Right ventricle myocardium inferior (tissue), 1 donor: Measurements from ENCODE around the gene PER1. TPM values are rescaled to one million over a fixed set of nuclear protein-coding genes. Genes with fewer than 3 reads are reported as not detected.

Experiments used
- ATAC-seq: fragments of 200-7000 bp; cut with Tn5 transposase; one replicate; pipeline ENCODE4 v1.9.1; 2020; ENCODE audit warnings: mild to moderate bottlenecking, moderate library complexity
- DNase-seq: peaks from one replicate; pipeline ENCODE4 v3.0.0; 2021; ENCODE audit errors: missing footprints
- intact Hi-C: fragments of 100-400 bp; cut with DNase I; formaldehyde crosslinking; loops from one replicate; pipeline ENCODE4 v1.11.0; 2022
- total RNA-seq: library from RNA; stranded (reverse); fragmentation: NEBNext Ultra II Directional; extraction: Animal tissue kit (Norgen Biotek cat#: 25700); gene quantifications from one replicate; pipeline ENCODE4 v1.2.1, GENCODE V29; 2021
- donor health status: DM: no; HTN: yes; CAD: no; lungs with severe emphysema.

PER1 gene
- total RNA-seq, 1 donor from 2014 or later = 124 TPM

DNA sequence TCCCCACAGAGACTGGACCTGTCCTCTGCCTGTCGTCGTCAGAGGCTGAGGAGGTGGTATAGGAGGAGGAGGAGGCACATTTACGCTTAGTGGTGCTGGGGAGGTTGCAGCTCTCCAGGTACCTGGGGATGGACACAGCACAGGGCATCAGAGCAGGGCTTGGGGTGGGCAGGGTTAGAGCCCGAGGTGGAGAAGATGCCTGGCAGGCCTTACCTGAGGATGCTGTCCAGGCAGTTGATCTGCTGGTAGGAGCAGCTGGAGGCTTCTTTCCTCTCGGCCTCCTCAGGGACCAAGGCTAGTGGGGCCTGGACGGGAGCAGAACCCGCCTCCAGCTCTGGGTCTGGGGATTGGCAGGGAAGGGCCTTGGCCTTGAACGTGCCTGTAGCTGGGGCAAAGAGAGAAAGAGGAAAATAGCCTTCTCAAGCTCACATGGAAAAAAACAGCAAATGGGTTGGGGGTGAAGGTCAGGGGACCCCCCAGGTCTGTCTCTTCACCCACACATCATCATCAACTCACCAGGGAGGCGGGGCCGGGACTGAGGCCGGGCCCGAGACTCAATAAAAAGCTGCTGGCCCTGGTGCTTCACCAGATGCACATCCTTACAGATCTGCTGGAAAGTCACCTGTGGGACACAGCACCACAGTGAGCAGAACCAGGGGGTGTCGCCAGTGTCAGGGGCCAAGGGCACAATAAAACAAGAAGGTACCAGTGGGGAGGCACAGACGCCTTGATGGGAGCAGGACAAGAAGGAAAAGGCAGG lies 5.6 kb downstream of the PER1 start:
- ATAC-seq (no peak), DNase-seq (no peak)
- intact Hi-C loops = no loop called here

- intact Hi-C loops = no loop called here
- ATAC-seq (no peak), DNase-seq (no peak)
Observed at GRCh38 chr17:8145811-8146210, 6.4 kb downstream of the PER1 start.

DNA sequence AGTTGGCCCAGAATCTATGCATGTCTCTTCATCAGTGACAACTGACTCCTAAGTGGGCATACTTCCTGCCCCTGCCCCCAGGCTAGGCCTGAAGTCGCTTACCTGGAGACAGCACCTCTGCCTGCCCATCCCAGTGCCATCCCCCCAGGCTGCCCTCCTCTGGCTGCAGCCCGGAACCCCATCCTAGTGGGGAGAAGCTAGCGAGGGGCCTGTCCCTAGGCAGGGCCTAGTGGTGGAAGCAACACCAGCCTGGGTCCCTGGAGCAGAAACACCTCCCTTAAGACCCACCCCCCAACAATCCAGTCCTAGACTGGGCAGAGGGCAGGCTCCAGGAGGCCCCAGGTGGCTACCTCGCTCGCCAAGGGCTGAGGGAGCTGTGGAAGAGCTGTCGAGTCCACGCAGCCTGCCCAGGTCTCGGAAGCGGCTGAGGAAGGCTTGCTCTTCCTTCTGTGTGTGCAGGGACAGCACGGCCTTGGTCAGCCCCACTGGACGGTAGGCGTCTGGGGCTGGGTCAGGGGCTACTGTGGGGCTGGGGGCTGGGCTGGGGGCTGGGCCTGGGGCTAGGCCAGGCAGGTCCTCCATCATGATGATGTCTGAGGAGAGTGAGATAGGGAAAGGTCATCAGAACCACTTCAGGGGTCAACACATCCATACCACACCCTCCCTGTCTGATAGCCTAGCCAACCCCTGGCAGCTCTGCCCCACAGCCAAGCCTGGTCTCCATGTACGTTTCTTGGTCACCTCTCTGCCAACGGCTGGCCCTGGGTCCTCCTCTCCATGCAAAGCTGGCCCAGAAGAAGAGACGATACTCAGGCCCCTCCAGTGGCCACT lies 7.6 kb downstream of the PER1 start:
- intact Hi-C loops = no loop called here
- no peak for ATAC-seq
- no peak for DNase-seq

DNA sequence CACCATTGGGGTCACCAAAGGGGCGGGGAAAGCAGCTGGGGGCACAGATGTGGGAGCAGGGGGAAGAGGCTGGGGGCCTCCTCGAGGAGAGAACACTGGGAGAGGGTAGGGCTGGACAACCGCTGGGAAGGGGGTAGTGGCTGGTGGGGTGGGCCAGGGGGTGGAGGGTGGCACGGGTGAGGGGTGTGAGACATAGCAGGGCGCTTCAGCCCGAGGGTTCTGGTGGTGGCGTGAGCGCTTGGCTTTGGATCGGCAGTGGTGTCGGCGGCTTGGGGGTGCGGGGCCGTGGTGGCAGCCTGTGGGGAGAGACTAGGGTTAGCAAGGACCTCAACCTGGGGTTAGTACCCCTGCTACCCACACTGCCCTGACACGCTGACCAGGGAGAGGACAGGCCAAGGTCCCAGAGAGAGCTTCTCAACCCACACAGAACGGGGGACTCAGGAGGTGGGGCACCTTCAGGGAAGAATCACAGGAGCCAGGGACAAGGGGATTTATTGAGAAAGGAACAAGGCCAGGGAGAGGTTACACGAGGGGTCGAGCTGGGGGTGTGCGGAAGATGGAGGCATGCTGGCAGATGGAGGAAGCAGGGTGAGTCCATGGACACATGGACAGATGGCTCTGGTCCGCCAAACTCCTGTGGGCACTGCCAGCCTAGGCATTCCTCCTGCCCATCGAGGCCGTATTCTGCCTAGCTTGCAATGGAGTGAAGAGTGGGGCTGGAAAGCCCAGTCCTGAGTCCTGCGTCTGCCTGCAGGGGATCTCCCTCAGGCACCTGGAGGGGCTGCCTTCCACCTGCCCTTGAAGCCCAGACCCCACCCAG lies 8.4 kb downstream of the PER1 start:
- ATAC-seq = no peak
- intact Hi-C loops = no loop called here
- DNase-seq = no peak

GRCh38 chr17:8142887-8143580 lies 9.2 kb downstream of the PER1 start:
- no peak for DNase-seq
- intact Hi-C loops = no loop called here
- no peak for ATAC-seq

DNA sequence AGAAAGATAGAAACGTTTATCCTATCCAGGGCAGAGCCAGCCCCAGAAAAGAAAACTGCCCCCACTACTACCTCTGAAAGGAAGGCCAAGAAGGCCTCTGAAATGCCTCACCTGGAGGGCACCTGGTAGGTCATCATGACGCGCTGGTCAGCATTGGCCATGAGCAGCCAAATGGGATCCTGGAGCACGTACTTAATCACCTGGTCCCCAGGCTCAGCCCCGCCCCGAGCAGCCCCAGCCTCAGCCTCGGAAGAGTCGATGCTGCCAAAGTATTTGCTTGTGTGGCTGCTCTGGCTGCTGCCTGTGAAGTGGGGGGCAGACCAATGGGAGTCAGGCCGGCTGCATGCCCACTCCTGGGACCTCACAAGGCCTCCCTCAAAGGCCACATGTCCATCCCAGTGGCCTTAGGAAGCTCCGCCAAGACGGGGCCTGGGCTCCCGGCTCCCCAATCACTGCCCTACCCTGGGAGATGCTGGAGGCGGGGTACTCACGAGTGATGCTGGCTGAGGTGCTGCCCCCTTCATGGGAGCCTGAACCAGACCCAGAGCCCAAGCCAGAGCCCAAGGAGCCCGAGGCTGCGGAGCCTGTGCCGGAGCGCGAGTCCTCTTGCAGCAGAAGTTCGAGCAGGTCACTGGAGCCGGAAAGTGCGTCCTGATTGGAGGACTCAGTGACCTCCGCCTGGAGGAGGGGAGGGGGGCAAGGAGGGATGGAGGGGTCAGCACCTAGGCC lies 9.9 kb downstream of the PER1 start:
- intact Hi-C loops = no loop called here

DNA sequence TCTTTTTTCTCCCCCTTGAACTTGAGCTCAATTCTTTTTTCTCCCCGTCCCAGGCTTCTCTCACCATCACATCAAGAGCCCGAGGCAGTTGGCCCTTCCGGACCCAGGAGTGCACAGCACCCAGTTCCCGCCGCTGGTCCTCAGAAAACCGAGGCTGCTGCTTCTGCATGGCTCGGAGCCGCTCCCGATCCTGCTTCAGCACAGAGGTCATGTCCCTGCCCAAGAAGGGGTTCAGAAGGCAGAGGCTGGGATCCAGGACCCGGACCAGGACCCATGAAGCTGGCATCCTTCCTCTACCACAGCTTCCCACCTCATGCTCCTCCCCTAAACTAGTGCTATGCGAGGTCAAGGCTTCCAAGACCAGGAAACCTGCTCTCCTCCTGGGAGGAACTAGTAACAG lies 10.5 kb downstream of the PER1 start:
- no peak for DNase-seq
- intact Hi-C loops = no loop called here
- ATAC-seq = no peak

More for the DNA sequence above, 9.9 kb downstream of the PER1 start:
- ATAC-seq (no peak), DNase-seq (peak; percentile 66)

DNA sequence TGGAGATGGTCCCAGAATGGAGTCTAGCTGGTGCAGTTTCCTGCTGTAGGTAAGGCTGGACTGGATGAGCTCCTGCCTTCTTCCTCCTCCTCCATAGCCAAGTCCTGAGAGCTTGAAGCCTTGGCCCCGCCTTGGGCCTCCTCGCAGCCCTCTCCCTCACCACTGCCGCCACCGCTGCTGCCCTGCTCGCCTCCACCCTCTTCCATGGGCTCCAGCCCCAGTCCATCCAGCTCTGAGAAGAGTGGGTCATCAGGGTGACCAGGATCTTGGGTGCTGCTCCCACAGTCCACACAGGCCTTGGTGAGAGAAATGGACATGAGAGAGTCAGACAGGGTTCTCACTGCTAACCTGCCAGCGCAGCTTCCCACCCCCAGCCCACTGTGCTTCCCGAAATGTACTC lies 11.2 kb downstream of the PER1 start:
- ATAC-seq = no peak
- intact Hi-C loops = no loop called here
- no peak for DNase-seq

DNA sequence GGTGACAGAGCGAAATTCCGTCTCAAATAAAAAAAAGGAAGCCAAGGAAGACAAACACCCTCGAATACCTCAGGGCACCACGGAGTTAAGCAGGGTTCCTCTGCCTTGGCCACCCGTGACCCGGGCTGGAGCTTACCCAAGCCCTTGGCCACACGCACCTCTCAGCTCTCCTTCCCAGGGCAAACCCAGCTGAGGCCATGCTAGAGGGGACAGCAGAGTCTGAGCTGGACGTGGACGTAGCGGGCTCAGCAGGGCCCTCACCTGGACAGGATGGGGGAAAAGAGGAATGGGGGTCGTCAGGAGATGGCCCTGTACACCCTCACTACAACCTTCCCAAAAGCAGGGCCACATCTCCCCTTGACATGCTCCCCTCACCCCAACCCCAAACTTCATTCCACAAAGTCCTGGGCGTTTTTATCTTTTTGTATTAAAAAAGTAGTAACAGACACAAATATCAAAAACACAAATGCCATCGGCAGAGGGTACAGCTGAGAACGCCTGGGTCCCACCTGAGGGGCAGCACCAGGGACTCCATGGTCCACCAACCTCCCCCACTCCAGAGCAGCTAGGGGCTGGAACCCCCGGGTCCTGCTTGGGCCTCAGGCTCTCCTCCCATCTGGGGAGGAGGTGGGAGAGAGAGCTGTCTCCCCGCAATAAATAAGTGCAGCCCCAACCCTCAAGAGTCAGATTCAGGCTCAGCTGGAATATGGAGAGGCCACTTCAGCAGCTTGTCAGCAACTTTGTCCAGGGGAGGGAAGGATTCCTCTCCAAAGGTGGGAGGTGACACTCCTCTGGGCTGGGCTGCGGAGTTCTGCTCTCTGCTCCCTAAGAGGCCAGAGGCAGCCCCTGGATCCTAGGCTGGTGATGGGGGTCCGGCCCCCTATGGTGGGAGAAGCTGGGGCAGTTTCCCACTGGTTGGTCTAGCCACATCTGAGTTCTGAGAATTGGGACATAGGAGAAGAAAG lies 11.9 kb downstream of the PER1 start:
- peak; percentile 2 for ATAC-seq
- intact Hi-C loops = loop anchor here (1.0 kb wide), 1 partner anchor 9 kb away; no protein-coding TSS in a partner anchor
- peak; percentile 68 for DNase-seq

DNA sequence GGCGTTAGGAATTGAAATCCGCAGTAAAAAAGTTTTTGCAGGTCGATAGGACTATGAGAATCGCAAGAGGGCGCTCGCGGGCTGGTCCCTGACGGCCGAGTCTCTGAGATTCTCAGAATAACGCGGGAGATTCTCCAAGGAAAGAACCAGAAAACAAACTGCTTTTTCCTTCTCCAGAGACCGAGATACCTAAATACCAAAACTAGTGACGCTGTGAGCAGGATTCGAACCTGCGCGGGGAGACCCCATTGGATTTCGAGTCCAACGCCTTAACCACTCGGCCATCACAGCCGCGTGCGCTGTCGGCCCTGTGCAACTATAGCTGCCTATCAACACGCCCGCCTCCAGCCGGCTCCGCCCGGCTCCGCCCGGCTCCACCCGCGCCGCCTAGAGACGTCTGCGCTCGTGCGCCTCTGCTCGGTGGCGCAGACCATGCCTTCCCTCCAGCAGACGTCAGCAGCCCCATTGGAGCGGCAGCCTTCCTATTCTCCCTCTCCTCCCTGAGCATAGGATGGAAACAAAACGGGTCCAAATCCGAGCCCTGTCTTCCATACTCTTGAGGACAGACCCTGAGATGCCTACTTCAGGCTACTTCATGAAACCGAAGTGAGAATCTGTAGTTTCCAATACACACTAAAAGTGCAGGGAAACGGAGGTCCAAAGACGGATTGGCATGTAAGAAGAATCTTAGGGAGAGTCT lies 13.4 kb downstream of the PER1 start:
- DNase-seq (peak; percentile 96), ATAC-seq (peak; percentile 92)
- intact Hi-C loops = loop anchor here (1.0 kb wide), 1 partner anchor 19 kb away; no protein-coding TSS in a partner anchor

- intact Hi-C loops = loop anchor here (1.0 kb wide), 1 partner anchor 20 kb away; no protein-coding TSS in a partner anchor
- DNase-seq (no peak), ATAC-seq (no peak)
Observed at GRCh38 chr17:8138374-8138671, 13.9 kb downstream of the PER1 start.

GRCh38 chr17:8137645-8138373 lies 14.4 kb downstream of the PER1 start:
- intact Hi-C loops = loop anchor here (1.0 kb wide), 1 partner anchor 20 kb away; no protein-coding TSS in a partner anchor
- no peak for ATAC-seq
- no peak for DNase-seq

GRCh38 chr17:8133941-8134340 lies 18.3 kb downstream of the PER1 start:
- DNase-seq = no peak
- ATAC-seq = no peak
- intact Hi-C loops = no loop called here

GRCh38 chr17:8133399-8133798 lies 18.8 kb downstream of the PER1 start:
- no peak for DNase-seq
- intact Hi-C loops = no loop called here
- ATAC-seq = no peak

GRCh38 chr17:8131844-8132441 lies 20.3 kb downstream of the PER1 start:
- intact Hi-C loops = no loop called here
- no peak for ATAC-seq
- no peak for DNase-seq
